Common myeloid progenitor, CD34-positive (primary cell): ENCODE measurements around the gene TNN.

Experiments
- CTCF ChIA-PET: fragments of 350-600 bp; sonication (Branson Sonifier 250); formaldehyde crosslinking; loops from one replicate; lab custom pipeline; 2021; ENCODE audit warnings: antibody characterized with exemption; lab: Charles Lee
- POLR2A ChIA-PET: fragments of 350-600 bp; sonication (Branson Sonifier 250); formaldehyde crosslinking; loops from one replicate; lab custom pipeline; 2021; ENCODE audit warnings: antibody characterized with exemption; lab: Charles Lee
- DNase-seq, 3 donors: peaks; one replicate each; pipeline versions ENCODE4 v3.0.0 to v3.0.0-alpha.2; 2013
- H3K27ac ChIP-seq, 2 experiments: 1 replicate in 1 of 2; 2 replicates in 1 of 2; pipeline ENCODE4 v1.7.0; 2013; ENCODE audit warnings: inconsistent platforms in 2 of 2, low read length in 2 of 2, mild to moderate bottlenecking in 2 of 2, low read depth in 1 of 2, moderate library complexity in 1 of 2; ENCODE audit not compliant: severe bottlenecking in 2 of 2, insufficient read depth in 1 of 2, poor library complexity in 1 of 2
- H3K27me3 ChIP-seq, 5 experiments: replicated peaks in 2 of 5; 1 replicate in 3 of 5; 2 replicates in 2 of 5; pipeline versions ENCODE4 v1.6.1 to v1.7.0; 2013; ENCODE audit warnings: low read length in 4 of 5, mild to moderate bottlenecking in 2 of 5, moderate library complexity in 2 of 5, inconsistent platforms in 1 of 5; ENCODE audit not compliant: insufficient read depth in 5 of 5, control insufficient read depth in 4 of 5
- H3K36me3 ChIP-seq, 4 experiments: 1 replicate in 2 of 4; 2 replicates in 2 of 4; pipeline versions ENCODE4 v1.6.1 to v1.7.0; 2013; ENCODE audit warnings: low read length in 3 of 4, control low read depth in 1 of 4, mild to moderate bottlenecking in 1 of 4; ENCODE audit not compliant: control insufficient read depth in 4 of 4, insufficient read depth in 4 of 4
- H3K4me1 ChIP-seq, 4 experiments: 1 replicate in 3 of 4; 2 replicates in 1 of 4; pipeline versions ENCODE4 v1.6.1 to v1.7.1; 2013; ENCODE audit warnings: low read length in 3 of 4, mild to moderate bottlenecking in 3 of 4, control low read depth in 1 of 4, inconsistent platforms in 1 of 4, moderate library complexity in 1 of 4; ENCODE audit not compliant: control insufficient read depth in 4 of 4, insufficient read depth in 4 of 4; ENCODE audit errors: control extremely low read depth in 1 of 4
- H3K4me3 ChIP-seq, 7 experiments: 1 replicate in 4 of 7; 2 replicates in 3 of 7; pipeline versions ENCODE4 v1.5.1 to v1.7.0; 2013; ENCODE audit warnings: mild to moderate bottlenecking in 7 of 7, low read length in 6 of 7, moderate library complexity in 6 of 7, inconsistent platforms in 2 of 7, low read depth in 2 of 7, control low read depth in 1 of 7; ENCODE audit not compliant: insufficient read depth in 4 of 7, control insufficient read depth in 1 of 7; ENCODE audit errors: extremely low read depth in 1 of 7
- H3K9me3 ChIP-seq, 5 experiments: 1 replicate in 4 of 5; 2 replicates in 1 of 5; pipeline versions ENCODE4 v1.6.1 to v1.7.1; 2013; ENCODE audit warnings: low read length in 4 of 5, mild to moderate bottlenecking in 2 of 5, inconsistent platforms in 1 of 5, low read depth in 1 of 5, moderate library complexity in 1 of 5; ENCODE audit not compliant: control insufficient read depth in 4 of 5, insufficient read depth in 2 of 5; ENCODE audit errors: control extremely low read depth in 1 of 5
- WGBS: methylation state at CpG from one replicate; pipeline ENCODE4 v1.1.5; 2013; ENCODE audit not compliant: insufficient coverage; 5-methylcytosine and 5-hydroxymethylcytosine counted together

The TNN gene

DNA sequence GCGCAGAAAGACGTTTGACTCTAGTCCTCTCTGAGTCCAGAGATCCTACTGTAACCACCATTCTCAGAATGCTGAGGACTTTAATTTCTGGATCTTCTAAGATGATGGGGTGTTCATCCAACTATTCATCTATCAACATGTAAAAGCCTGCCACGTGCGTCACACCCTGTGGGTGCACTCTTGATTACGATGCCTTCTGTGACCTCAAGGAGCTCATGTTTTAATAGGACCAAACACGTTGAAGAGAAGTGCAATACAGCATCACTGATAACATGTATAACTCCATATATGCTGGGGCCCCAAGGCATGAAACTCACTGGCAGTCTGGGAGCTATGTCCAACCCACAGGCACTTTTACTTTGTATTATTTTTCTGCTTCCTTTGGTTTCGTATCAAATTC, 105.9 kb downstream of the TNN start:
- Histone ChIP-seq H3K36me3 (peaks cover 3 to 54% (median 14%) of the 10 kb centered on the region in 4 experiments), H3K9me3 (no peaks in the 10 kb centered on the region), H3K27ac (no peak overlapping the region), H3K27me3 (no peaks in the 10 kb centered on the region), H3K4me1 (no peaks in the 10 kb centered on the region), H3K4me3 (no peak overlapping the region)
- ChIA-PET CTCF (interaction anchor here (0.8 to 2.0 kb wide), 6 partner anchors 9 to 147 kb away, joined by 3 to 12 read pairs (median 6); no protein-coding TSS in a partner anchor), POLR2A (no interaction called here)
- WGBS: 98% methylated on average over 5 of the region's 7 CpGs
- no peak for DNase-seq

- CTCF ChIA-PET: interaction anchor here (0.8 to 1.8 kb wide), 6 partner anchors 13 to 146 kb away, joined by 3 to 12 read pairs (median 4); no protein-coding TSS in a partner anchor
- POLR2A ChIA-PET: interaction anchor here (0.6 kb wide), 1 partner anchor 14 kb away, joined by 3 read pairs; no protein-coding TSS in a partner anchor
- Histone ChIP-seq H3K27me3 (no peaks in the 10 kb centered on the region), H3K4me1 (no peaks in the 10 kb centered on the region), H3K36me3 (peaks cover 3 to 48% (median 15%) of the 10 kb centered on the region in 4 experiments), H3K9me3 (no peaks in the 10 kb centered on the region), H3K27ac (no peak overlapping the region), H3K4me3 (no peak overlapping the region)
- 100% methylated on average over 3 of the region's 5 CpGs for WGBS
- no peak for DNase-seq
These were observed 106.9 kb downstream of the TNN start for GRCh38 chr1:175174309-175175102.

DNA sequence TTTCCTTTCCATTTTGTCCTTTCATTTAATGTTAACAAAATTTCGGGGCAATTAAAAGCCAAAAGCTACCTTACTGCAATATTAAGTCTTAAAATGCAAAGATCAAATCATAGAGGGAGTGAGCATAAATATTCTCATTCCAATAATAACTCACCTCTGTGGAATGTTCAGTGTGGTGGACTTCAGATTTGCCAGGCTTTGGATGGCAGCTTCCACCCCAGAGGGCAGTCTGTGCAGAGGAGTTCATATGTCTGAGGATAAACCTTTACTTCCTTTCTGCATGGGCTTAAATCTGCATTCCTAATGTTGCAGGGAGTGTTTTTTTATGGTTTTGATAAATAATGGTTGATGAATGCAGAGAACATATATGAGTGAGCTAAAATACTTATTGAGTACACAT, 108.6 kb downstream of the TNN start:
- Histone ChIP-seq H3K9me3 (no peaks in the 10 kb centered on the region), H3K36me3 (peaks cover 3 to 36% (median 12%) of the 10 kb centered on the region in 4 experiments), H3K27me3 (no peaks in the 10 kb centered on the region), H3K4me3 (no peak overlapping the region), H3K27ac (no peak overlapping the region), H3K4me1 (no peaks in the 10 kb centered on the region)
- no peak for DNase-seq
- ChIA-PET CTCF (no interaction called here), POLR2A (no interaction called here)
- WGBS: no CpG with 5 or more reads among the region's 1 CpG

GRCh38 chr1:175178056-175178455, 110.4 kb downstream of the TNN start:
- Histone ChIP-seq H3K4me3 (no peak overlapping the region), H3K36me3 (peaks cover 0 to 26% (median 8%) of the 10 kb centered on the region in 4 experiments), H3K27me3 (no peaks in the 10 kb centered on the region), H3K4me1 (no peaks in the 10 kb centered on the region), H3K9me3 (no peaks in the 10 kb centered on the region), H3K27ac (no peak overlapping the region)
- POLR2A ChIA-PET: no interaction called here
- DNase-seq: no peak
- 91% methylated on average over 1 of the region's 1 CpG for WGBS
- CTCF ChIA-PET: interaction anchor here (2.3 kb wide), 1 partner anchor 11 kb away, joined by 6 read pairs; no protein-coding TSS in a partner anchor

DNA sequence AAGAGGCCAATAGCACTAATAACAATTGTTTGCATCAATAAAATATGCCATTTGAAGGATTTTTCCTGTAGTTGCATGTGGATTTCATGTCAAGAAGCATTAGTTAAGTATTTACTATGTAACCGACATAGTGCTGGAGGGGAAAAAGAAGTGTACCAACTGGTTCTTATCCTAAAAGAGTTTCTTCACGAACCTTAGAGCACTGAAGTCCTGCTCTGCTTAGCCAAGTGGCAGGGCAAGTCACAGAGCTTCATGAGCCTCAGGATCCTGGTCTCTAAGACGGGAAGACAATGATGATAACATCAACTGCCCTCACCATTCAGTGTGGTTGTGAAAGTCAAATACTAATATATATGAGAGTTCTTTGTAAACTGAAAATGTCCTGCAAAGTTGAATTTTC, 110.8 kb downstream of the TNN start:
- ChIA-PET POLR2A (no interaction called here), CTCF (interaction anchor here (0.7 to 2.3 kb wide), 3 partner anchors 10 to 31 kb away, joined by 3 to 6 read pairs (median 5); no protein-coding TSS in a partner anchor)
- Histone ChIP-seq H3K27me3 (no peaks in the 10 kb centered on the region), H3K36me3 (peaks cover 0 to 30% (median 8%) of the 10 kb centered on the region in 4 experiments), H3K9me3 (no peaks in the 10 kb centered on the region), H3K4me3 (no peak overlapping the region), H3K4me1 (no peaks in the 10 kb centered on the region), H3K27ac (no peak overlapping the region)
- WGBS: 100% methylated on average over 1 of the region's 3 CpGs
- no peak for DNase-seq

DNA sequence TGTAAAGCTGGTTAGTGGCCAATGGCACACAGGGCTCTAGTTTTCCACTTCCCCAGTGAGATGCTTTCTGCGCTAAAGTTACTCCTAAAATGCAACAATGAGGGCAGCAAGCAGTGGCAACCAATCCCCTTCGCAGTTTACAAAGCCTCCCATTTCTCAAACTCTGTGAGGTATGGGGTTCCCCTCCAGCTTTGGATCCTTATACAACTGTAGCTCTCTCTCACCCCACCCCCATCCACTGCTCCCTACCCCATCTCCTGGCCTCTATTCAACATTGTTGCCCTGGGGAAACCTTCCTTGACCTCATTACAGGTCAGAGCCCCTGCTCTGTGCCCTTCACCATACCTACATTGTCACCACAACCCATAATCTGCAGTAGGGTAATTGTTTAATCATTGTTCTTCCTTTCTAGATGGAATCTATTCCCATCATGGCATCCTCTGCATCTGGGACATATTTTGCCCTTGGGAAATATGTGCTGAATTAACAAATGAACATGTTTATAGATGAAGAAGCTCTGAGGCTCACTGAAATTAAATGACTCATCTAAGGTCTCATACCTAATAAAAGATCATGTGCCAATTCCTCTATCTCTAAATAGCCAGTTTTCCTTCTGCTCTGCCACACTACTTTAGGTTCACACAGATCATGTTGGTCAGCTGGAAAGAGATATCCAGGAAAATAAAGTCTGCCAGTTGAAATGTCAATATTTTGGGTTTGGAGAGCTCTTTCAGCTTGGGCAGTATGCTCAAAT, 112.4 kb downstream of the TNN start:
- no peaks in the 10 kb centered on the region for H3K9me3 ChIP-seq
- 96% methylated on average over 2 of the region's 2 CpGs for WGBS
- CTCF ChIA-PET: interaction anchor here (0.9 to 1.1 kb wide), 2 partner anchors 8 to 25 kb away, joined by 3 to 4 read pairs; no protein-coding TSS in a partner anchor
- no peak for DNase-seq
- POLR2A ChIA-PET: no interaction called here
- H3K4me3 ChIP-seq: no peak overlapping the region
- peaks cover 0 to 27% (median 9%) of the 10 kb centered on the region in 4 experiments for H3K36me3 ChIP-seq
- no peak overlapping the region for H3K27ac ChIP-seq
- H3K27me3 ChIP-seq: no peaks in the 10 kb centered on the region
- H3K4me1 ChIP-seq: peaks cover 0 to 5% (median 0%) of the 10 kb centered on the region in 4 experiments
